Peyer's patch (tissue), 4 donors: ENCODE data around the gene NRXN3. TPM values are rescaled to one million over a fixed set of nuclear protein-coding genes. Genes with fewer than 3 reads are reported as not detected.

Experiments
- DNase-seq, 3 donors: peaks; one replicate each; pipeline ENCODE4 v3.0.0-alpha.2; 2017 to 2019
- H3K27ac ChIP-seq, 4 donors: fragments of 200-600 bp; sonication (generic); one replicate each; pipeline ENCODE4 v1.5.1; 2016 to 2019
- H3K27me3 ChIP-seq, 2 donors: fragments of 200-600 bp; sonication (generic); one replicate each; pipeline ENCODE4 v1.5.1; 2019
- H3K36me3 ChIP-seq, 3 donors: fragments of 200-600 bp; sonication (generic); one replicate each; pipeline ENCODE4 v1.5.1; 2016 to 2019
- H3K4me1 ChIP-seq, 4 donors: fragments of 200-600 bp; sonication (generic); one replicate each; pipeline ENCODE4 v1.5.1; 2016 to 2019
- H3K4me3 ChIP-seq, 4 donors: fragments of 200-600 bp; sonication (generic); 1 replicate in 3 of 4; 2 replicates in 1 of 4; pipeline ENCODE4 v1.5.1; 2016 to 2019; ENCODE audit warnings: mild to moderate bottlenecking in 1 of 4
- H3K9me3 ChIP-seq, 4 donors: fragments of 200-600 bp; sonication (generic); one replicate each; pipeline ENCODE4 v1.5.1; 2016 to 2019; ENCODE audit warnings: mild to moderate bottlenecking in 1 of 4
- POLR2A ChIP-seq, 2 donors: fragments of 450-650 bp; IDR thresholded peaks; one replicate each; pipeline ENCODE4 v1.5.1; 2017; ENCODE audit warnings: antibody characterized with exemption in 2 of 2, mild to moderate bottlenecking in 2 of 2, moderate library complexity in 2 of 2
- total RNA-seq, 4 donors: library from RNA; depleted of rRNA; stranded (reverse); fragments of >200 nt; gene quantifications; one replicate each; pipeline ENCODE4 v1.1.0, GENCODE V29; 2016
- TF ChIP-seq, protein P1 (sequence below), 6 experiments: fragments of 450-650 bp in 4 of 6; fragments of 200-600 bp in 2 of 6; sonication (generic) in 1 of 6; IDR thresholded peaks; one replicate each; pipeline ENCODE4 v1.5.1; 2017 to 2019; ENCODE audit warnings: antibody characterized with exemption in 6 of 6, mild to moderate bottlenecking in 3 of 6, moderate library complexity in 1 of 6

The NRXN3 gene
- total RNA-seq, 4 donors from 2014 or later: 1.6 to 10.2 (median 4.4) TPM

DNA sequence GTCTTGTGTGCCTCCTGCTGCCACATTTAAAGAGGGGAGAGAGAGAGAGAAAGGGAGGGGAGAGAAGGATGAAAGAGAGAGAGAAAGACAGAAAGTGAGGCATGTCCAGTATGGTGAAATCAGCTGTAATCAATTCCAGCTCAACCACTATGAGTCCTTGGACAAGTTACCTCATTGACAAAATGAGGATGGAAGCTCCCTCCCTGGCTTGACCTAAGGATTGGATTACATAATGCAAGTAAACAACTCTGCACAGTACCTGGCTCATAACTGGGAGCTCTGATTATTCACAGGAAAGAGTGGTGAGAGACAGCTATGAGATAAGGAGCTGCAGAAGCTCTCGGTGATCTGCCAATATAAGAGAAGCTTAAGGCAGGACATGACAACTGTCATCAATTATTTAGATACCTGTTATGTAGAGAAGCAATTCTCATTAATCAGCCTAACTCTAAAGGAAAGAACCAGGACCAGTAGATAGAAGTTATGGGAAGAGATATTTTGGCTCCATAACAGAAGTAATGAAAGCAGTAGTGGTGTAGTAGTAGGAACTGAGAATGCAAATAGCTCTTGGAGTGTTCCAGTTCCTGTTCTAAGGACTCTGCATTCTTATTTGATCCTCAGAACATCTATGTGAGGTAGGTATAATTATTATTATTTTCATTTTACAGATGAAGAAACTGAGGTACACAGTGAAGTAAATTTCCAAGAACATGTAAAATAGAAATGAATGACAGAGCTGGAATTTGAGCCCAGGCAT, 1249.6 kb downstream of the NRXN3 start:
- no peak overlapping the region for H3K27ac ChIP-seq
- no peaks in the 10 kb centered on the region for H3K27me3 ChIP-seq
- TF ChIP-seq, protein P1, sequence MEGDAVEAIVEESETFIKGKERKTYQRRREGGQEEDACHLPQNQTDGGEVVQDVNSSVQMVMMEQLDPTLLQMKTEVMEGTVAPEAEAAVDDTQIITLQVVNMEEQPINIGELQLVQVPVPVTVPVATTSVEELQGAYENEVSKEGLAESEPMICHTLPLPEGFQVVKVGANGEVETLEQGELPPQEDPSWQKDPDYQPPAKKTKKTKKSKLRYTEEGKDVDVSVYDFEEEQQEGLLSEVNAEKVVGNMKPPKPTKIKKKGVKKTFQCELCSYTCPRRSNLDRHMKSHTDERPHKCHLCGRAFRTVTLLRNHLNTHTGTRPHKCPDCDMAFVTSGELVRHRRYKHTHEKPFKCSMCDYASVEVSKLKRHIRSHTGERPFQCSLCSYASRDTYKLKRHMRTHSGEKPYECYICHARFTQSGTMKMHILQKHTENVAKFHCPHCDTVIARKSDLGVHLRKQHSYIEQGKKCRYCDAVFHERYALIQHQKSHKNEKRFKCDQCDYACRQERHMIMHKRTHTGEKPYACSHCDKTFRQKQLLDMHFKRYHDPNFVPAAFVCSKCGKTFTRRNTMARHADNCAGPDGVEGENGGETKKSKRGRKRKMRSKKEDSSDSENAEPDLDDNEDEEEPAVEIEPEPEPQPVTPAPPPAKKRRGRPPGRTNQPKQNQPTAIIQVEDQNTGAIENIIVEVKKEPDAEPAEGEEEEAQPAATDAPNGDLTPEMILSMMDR (IDR thresholded peaks at IDR 0.05): no peak
- no peak for TF ChIP-seq POLR2A (IDR thresholded peaks at IDR 0.05)
- H3K4me3 ChIP-seq: no peak overlapping the region
- H3K9me3 ChIP-seq: no peaks in the 10 kb centered on the region
- no peak for DNase-seq
- no peaks in the 10 kb centered on the region for H3K36me3 ChIP-seq
- no peaks in the 10 kb centered on the region for H3K4me1 ChIP-seq

DNA sequence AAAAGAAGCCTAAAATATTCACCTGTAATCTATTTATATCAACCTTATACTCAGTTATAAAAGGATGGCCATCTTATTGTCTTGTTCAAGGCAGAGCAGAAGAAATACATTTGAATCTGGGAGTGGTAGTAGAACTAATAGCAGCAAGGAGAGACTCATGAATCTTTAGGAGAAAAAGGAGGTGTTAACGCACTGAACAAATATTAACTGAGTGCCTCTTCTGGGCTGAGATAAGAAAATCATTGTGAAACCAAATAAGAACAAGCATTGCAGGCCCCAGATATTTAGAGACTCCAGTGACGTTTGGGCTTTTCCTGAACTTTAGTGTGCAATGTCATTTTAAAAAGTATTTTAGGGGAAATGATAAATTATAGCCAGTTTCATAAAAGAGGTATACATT, 1250.6 kb downstream of the NRXN3 start:
- no peaks in the 10 kb centered on the region for H3K9me3 ChIP-seq
- H3K27me3 ChIP-seq: no peaks in the 10 kb centered on the region
- no peak overlapping the region for H3K4me3 ChIP-seq
- no peak for DNase-seq
- TF ChIP-seq, protein P1 (IDR thresholded peaks at IDR 0.05): no peak
- TF ChIP-seq POLR2A (IDR thresholded peaks at IDR 0.05): no peak
- H3K27ac ChIP-seq: no peak overlapping the region
- H3K36me3 ChIP-seq: no peaks in the 10 kb centered on the region
- H3K4me1 ChIP-seq: no peaks in the 10 kb centered on the region

DNA sequence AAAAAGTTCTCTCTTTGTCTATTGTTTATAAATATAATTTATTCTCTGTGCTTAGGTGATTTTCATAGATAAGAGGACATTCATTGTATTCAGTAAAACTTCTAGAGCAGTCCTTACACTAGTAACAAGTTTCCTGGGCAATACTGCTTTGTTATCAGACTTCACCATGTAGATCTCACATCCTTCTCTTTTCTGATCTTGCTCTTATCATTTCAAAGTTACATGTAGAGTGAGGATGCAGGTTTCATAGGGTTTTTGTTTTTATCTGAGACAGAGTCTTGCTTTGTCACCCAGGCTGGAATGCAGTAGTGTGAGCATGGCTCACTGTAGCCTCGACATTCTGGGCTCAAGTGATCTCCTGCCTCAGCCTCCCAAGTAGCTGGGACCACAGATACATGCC, 1251.6 kb downstream of the NRXN3 start:
- Histone ChIP-seq H3K4me3 (no peak overlapping the region), H3K36me3 (no peaks in the 10 kb centered on the region), H3K27ac (no peak overlapping the region), H3K4me1 (peaks cover 0 to 3% (median 0%) of the 10 kb centered on the region in 4 donors), H3K9me3 (no peaks in the 10 kb centered on the region), H3K27me3 (no peaks in the 10 kb centered on the region)
- TF ChIP-seq, protein P1 (IDR thresholded peaks at IDR 0.05): no peak
- no peak for TF ChIP-seq POLR2A (IDR thresholded peaks at IDR 0.05)
- no peak for DNase-seq

DNA sequence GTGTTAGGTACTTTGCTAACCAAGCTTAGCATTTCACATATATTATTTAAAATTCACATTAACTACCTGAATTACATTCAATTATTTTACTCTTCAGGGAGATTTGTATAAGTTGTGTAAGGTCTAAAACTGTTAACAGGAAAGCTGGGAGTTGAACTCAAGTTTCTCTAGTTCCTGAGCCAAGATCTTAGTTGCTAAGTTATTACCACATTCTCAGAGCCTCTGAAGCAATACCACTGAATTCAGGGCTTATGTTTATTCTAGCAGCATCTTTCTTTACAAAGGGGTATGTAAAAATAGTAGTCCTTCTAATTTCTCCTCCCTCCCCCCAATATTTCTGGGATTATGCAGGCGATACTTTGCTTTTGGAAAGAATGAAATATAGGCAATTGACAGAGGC, 1254.3 kb downstream of the NRXN3 start:
- Histone ChIP-seq H3K36me3 (no peaks in the 10 kb centered on the region), H3K9me3 (no peaks in the 10 kb centered on the region), H3K4me3 (no peak overlapping the region), H3K27me3 (no peaks in the 10 kb centered on the region), H3K27ac (no peak overlapping the region), H3K4me1 (peaks cover 0 to 5% (median 0%) of the 10 kb centered on the region in 4 donors)
- DNase-seq: no peak
- TF ChIP-seq POLR2A (IDR thresholded peaks at IDR 0.05): no peak
- TF ChIP-seq, protein P1 (IDR thresholded peaks at IDR 0.05): no peak

DNA sequence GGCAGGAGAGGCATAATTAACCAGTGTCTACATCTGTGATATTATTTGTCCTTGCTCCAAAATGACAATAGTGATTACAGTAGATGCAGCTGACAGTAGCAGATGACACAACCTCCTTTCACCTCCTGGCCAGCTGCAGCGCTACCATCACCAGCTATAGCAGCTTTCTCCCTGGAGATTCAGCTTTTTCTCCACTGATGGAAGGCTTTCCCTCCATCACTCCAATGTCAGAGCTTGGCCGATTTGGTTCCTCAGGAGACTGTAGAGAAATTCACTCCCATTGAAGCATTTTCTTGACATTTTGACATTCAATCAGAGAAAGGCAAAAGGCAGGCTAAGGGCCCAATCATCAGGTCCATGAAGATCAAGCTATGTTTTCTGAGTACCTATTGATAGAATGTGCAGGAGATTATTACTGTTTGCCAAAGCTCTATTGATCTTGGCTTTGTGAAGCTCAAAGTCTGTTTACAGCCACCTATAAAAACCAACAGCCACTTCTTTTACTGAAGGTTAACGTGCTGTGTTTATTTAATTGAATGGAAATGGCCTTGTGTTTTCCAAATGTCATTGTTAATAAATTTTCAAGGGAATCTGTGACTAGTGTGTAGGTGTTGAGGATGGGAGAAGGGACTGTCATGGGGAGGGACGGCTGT, 1256.1 kb downstream of the NRXN3 start:
- DNase-seq: no peak
- TF ChIP-seq, protein P1 (IDR thresholded peaks at IDR 0.05): no peak
- no peak for TF ChIP-seq POLR2A (IDR thresholded peaks at IDR 0.05)
- Histone ChIP-seq H3K9me3 (no peaks in the 10 kb centered on the region), H3K36me3 (no peaks in the 10 kb centered on the region), H3K27me3 (no peaks in the 10 kb centered on the region), H3K4me3 (no peak overlapping the region), H3K4me1 (peaks cover 0 to 5% (median 0%) of the 10 kb centered on the region in 4 donors), H3K27ac (no peak overlapping the region)
